ENCODE data around the gene STUM.

DNA sequence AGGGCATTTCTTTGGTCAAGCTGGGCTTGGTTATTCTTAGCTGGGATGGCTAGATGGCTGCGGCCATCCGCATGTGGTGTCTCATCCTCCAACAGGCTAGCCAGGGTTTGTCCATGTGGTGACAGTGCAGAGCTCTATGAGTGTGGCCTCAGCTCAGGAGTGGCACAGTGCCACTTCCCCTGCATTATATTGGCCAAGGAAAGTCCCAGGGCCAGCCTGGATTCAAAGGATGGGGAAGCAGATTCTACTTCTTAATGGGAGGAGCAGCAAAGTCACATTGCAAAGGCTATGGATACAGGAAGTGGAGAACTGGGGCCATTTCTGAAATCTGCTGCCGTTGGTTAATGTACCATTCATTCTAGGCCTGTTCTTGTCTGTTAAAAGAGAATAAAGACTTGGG, 34.4 kb downstream of the STUM start:
- TF ChIP-seq, protein P1, sequence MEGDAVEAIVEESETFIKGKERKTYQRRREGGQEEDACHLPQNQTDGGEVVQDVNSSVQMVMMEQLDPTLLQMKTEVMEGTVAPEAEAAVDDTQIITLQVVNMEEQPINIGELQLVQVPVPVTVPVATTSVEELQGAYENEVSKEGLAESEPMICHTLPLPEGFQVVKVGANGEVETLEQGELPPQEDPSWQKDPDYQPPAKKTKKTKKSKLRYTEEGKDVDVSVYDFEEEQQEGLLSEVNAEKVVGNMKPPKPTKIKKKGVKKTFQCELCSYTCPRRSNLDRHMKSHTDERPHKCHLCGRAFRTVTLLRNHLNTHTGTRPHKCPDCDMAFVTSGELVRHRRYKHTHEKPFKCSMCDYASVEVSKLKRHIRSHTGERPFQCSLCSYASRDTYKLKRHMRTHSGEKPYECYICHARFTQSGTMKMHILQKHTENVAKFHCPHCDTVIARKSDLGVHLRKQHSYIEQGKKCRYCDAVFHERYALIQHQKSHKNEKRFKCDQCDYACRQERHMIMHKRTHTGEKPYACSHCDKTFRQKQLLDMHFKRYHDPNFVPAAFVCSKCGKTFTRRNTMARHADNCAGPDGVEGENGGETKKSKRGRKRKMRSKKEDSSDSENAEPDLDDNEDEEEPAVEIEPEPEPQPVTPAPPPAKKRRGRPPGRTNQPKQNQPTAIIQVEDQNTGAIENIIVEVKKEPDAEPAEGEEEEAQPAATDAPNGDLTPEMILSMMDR (IDR thresholded peaks at IDR 0.05; ENCODE audit: insufficient read depth, low read length, poor library complexity, severe bottlenecking), result no peak
- no peak for TF ChIP-seq EZH2phosphoT487 (conservative IDR thresholded peaks at IDR 0.05; ENCODE audit: low read length)

Data from SU-DHL-6 (cell line).